Trophoblast cell (in vitro differentiated cells and primary cell): ENCODE results near the gene RRAGD.

Experiments used
- DNase-seq, 2 donors: peaks; one replicate each; pipeline ENCODE4 v3.0.0-alpha.2; 2016
- H2AFZ ChIP-seq: 2 replicates; pipeline ENCODE4 v1.6.1; 2013; ENCODE audit warnings: low read length, moderate library complexity, mild to moderate bottlenecking; ENCODE audit not compliant: insufficient read depth, poor library complexity
- H2AK5ac ChIP-seq: 2 replicates; pipeline ENCODE4 v1.6.1; 2013; ENCODE audit warnings: mild to moderate bottlenecking, low read length
- H2BK120ac ChIP-seq: 2 replicates; pipeline ENCODE4 v1.6.1; 2013; ENCODE audit warnings: low read length, mild to moderate bottlenecking, moderate library complexity; ENCODE audit not compliant: insufficient read depth, poor library complexity
- H2BK12ac ChIP-seq: 2 replicates; pipeline ENCODE4 v1.6.1; 2013; ENCODE audit warnings: mild to moderate bottlenecking, low read length, moderate library complexity
- H2BK5ac ChIP-seq: 2 replicates; pipeline ENCODE4 v1.6.1; 2013; ENCODE audit warnings: low read length, low read depth, moderate library complexity, mild to moderate bottlenecking; ENCODE audit not compliant: poor library complexity
- H3K14ac ChIP-seq: 2 replicates; pipeline ENCODE4 v1.6.1; 2013; ENCODE audit warnings: mild to moderate bottlenecking, low read length
- H3K18ac ChIP-seq: 2 replicates; pipeline ENCODE4 v1.6.1; 2013; ENCODE audit warnings: mild to moderate bottlenecking, low read length
- H3K23ac ChIP-seq: 2 replicates; pipeline ENCODE4 v1.6.1; 2013; ENCODE audit warnings: low read length
- H3K27ac ChIP-seq: 2 replicates; pipeline ENCODE4 v1.5.1; 2013; ENCODE audit warnings: low read depth, mild to moderate bottlenecking, inconsistent platforms, low read length, moderate library complexity
- H3K27me3 ChIP-seq: 2 replicates; pipeline ENCODE4 v1.6.1; 2013; ENCODE audit warnings: inconsistent platforms, mild to moderate bottlenecking, low read length, moderate library complexity; ENCODE audit not compliant: insufficient read depth
- H3K36me3 ChIP-seq, 2 experiments: 1 replicate in 1 of 2; 2 replicates in 1 of 2; pipeline ENCODE4 v1.6.1; 2013; ENCODE audit warnings: low read length in 2 of 2, mild to moderate bottlenecking in 2 of 2, moderate library complexity in 1 of 2; ENCODE audit not compliant: insufficient read depth in 2 of 2, control insufficient read depth in 1 of 2
- H3K4ac ChIP-seq: 2 replicates; pipeline ENCODE4 v1.6.1; 2013; ENCODE audit warnings: low read depth, mild to moderate bottlenecking, low read length, moderate library complexity
- H3K4me1 ChIP-seq, 2 experiments: 1 replicate in 1 of 2; 2 replicates in 1 of 2; pipeline ENCODE4 v1.6.1; 2013; ENCODE audit warnings: low read length in 2 of 2, mild to moderate bottlenecking in 2 of 2, moderate library complexity in 1 of 2; ENCODE audit not compliant: insufficient read depth in 2 of 2, control insufficient read depth in 1 of 2
- H3K4me2 ChIP-seq: 2 replicates; pipeline ENCODE4 v1.6.1; 2013; ENCODE audit warnings: inconsistent platforms, mild to moderate bottlenecking, low read length, moderate library complexity
- H3K4me3 ChIP-seq: 2 replicates; pipeline ENCODE4 v1.5.1; 2013; ENCODE audit warnings: mild to moderate bottlenecking, low read depth, low read length, inconsistent platforms
- H3K79me1 ChIP-seq: one replicate; pipeline ENCODE4 v1.6.1; 2013; ENCODE audit warnings: low read length
- H3K79me2 ChIP-seq: 2 replicates; pipeline ENCODE4 v1.6.1; 2013; ENCODE audit warnings: low read length, mild to moderate bottlenecking; ENCODE audit not compliant: control insufficient read depth, insufficient read depth, poor library complexity
- H3K9ac ChIP-seq: 2 replicates; pipeline ENCODE4 v1.6.1; 2013; ENCODE audit warnings: mild to moderate bottlenecking, low read length
- H3K9me3 ChIP-seq: 2 replicates; pipeline ENCODE4 v1.6.1; 2013; ENCODE audit warnings: low read depth, mild to moderate bottlenecking, control low read depth, inconsistent platforms, low read length; ENCODE audit not compliant: insufficient read depth
- H4K12ac ChIP-seq: 2 replicates; pipeline ENCODE4 v1.6.1; 2013; ENCODE audit warnings: low read depth, mild to moderate bottlenecking, low read length, moderate library complexity
- H4K8ac ChIP-seq: 2 replicates; pipeline ENCODE4 v1.6.1; 2013; ENCODE audit warnings: low read depth, mild to moderate bottlenecking, low read length, moderate library complexity
- H4K91ac ChIP-seq: one replicate; pipeline ENCODE4 v1.6.1; 2013; ENCODE audit warnings: low read depth, mild to moderate bottlenecking, low read length, moderate library complexity
- WGBS: extraction: QIAGEN DNeasy Blood & Tissue Kit; methylation state at CpG from one replicate; pipeline ENCODE4 v1.1.7; 2013; ENCODE audit warnings: missing lambda C conversion rate; ENCODE audit not compliant: insufficient read length, insufficient coverage; ENCODE audit errors: extremely low coverage; 5-methylcytosine and 5-hydroxymethylcytosine counted together

Gene RRAGD

GRCh38 chr6:89434954-89435353 is 22.9 kb upstream of the RRAGD start:
- Histone ChIP-seq H3K4me1 (peaks cover 3 to 5% of the 10 kb centered on the region in 2 experiments), H3K4ac (no peak overlapping the region), H3K36me3 (peaks cover 0 to 1% of the 10 kb centered on the region in 2 experiments), H2AFZ (no peak overlapping the region), H3K27me3 (no peaks in the 10 kb centered on the region), H3K4me2 (no peak overlapping the region), H2BK120ac (no peak overlapping the region), H3K27ac (no peak overlapping the region), H3K23ac (no peak overlapping the region), H3K79me1 (peaks cover 7% of the 10 kb centered on the region), H2AK5ac (no peak overlapping the region), H2BK12ac (no peak overlapping the region), H3K9me3 (no peaks in the 10 kb centered on the region), H3K79me2 (peaks cover 7% of the 10 kb centered on the region), H3K9ac (no peak overlapping the region), H2BK5ac (no peak overlapping the region), H4K12ac (no peak overlapping the region), H4K91ac (no peak overlapping the region), H3K14ac (no peak overlapping the region), H3K4me3 (no peak overlapping the region), H4K8ac (no peak overlapping the region), H3K18ac (no peak overlapping the region)
- no CpG with 5 or more reads among the region's 4 CpGs for WGBS
- DNase-seq = no peak

GRCh38 chr6:89434150-89434499 is 22.1 kb upstream of the RRAGD start:
- Histone ChIP-seq H3K9ac (no peak overlapping the region), H2BK5ac (no peak overlapping the region), H2AK5ac (no peak overlapping the region), H2BK120ac (no peak overlapping the region), H3K79me1 (peaks cover 7% of the 10 kb centered on the region), H3K9me3 (no peaks in the 10 kb centered on the region), H3K23ac (no peak overlapping the region), H3K18ac (no peak overlapping the region), H3K36me3 (peaks cover 0 to 1% of the 10 kb centered on the region in 2 experiments), H4K91ac (no peak overlapping the region), H4K12ac (no peak overlapping the region), H3K4ac (no peak overlapping the region), H4K8ac (no peak overlapping the region), H2AFZ (no peak overlapping the region), H2BK12ac (no peak overlapping the region), H3K4me1 (peaks cover 3 to 5% of the 10 kb centered on the region in 2 experiments), H3K4me3 (peak overlapping the region; percentile 79), H3K27me3 (no peaks in the 10 kb centered on the region), H3K4me2 (peak overlapping the region; percentile 72), H3K27ac (no peak overlapping the region), H3K79me2 (peaks cover 7% of the 10 kb centered on the region), H3K14ac (no peak overlapping the region)
- no CpG with 5 or more reads among the region's 3 CpGs for WGBS
- no peak for DNase-seq

- WGBS = no CpG with 5 or more reads among the region's 80 CpGs
Observed at GRCh38 chr6:89433252-89434149, 21.4 kb upstream of the RRAGD start.

DNA sequence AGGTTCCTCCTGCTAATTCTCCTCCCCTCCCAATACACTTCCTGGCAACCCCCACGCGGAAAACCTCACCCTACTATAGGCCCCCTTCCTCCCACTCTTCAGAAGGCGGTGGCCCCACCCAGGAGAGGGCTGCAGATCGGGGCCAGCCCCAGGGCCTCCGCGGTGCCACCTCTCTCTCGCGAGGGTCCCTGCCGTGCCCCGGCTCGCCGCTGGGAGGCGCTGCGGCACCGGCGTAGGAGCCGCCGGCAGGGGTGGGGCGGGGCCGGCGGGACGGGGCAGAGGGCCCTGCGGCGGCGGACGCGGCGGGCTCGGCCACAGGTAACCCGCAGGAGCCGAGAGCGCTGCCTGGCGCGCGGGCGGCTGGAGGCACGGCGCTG is 20.8 kb upstream of the RRAGD start, which contains the start of gene ANKRD6:
Gene ANKRD6 (plus strand): TSS at position 278 of the 377 bp plus-strand sequence. CDS start 133,825 bp downstream, outside the sequence.
- Histone ChIP-seq H2AFZ (peak within 1 kb of the TSS; percentile 98), H3K27me3 (no peaks in the 10 kb centered on the region), H3K4ac (peak within 1 kb of the TSS; percentile 83), H3K9me3 (no peaks in the 10 kb centered on the region), H4K8ac (peak within 1 kb of the TSS; percentile 99), H3K4me2 (peak within 1 kb of the TSS; percentile 72), H3K18ac (peak within 1 kb of the TSS; percentile 100), H3K9ac (peak within 1 kb of the TSS; percentile 64), H2AK5ac (peak within 1 kb of the TSS; percentile 56), H3K23ac (no peak within 1 kb of the TSS), H2BK12ac (peak within 1 kb of the TSS; percentile 90), H3K4me3 (peak within 1 kb of the TSS; percentile 79), H3K27ac (no peak within 1 kb of the TSS), H2BK120ac (peak within 1 kb of the TSS; percentile 93), H4K91ac (peak within 1 kb of the TSS; percentile 98), H3K79me2 (peaks cover 7% of the 10 kb centered on the region), H3K14ac (peak within 1 kb of the TSS; percentile 95), H4K12ac (peak within 1 kb of the TSS; percentile 87), H3K4me1 (peaks cover 3 to 5% of the 10 kb centered on the region in 2 experiments), H3K36me3 (no peaks in the 10 kb centered on the region), H3K79me1 (peaks cover 7% of the 10 kb centered on the region), H2BK5ac (peak within 1 kb of the TSS; percentile 91)
- peak; percentile 84 to 92 for DNase-seq
- WGBS = no CpG with 5 or more reads among the region's 38 CpGs

More at GRCh38 chr6:89433252-89434149, 21.4 kb upstream of the RRAGD start:
- H2BK120ac ChIP-seq = peak overlapping the region; percentile 93
- H3K4me1 ChIP-seq = peaks cover 3 to 5% of the 10 kb centered on the region in 2 experiments
- peak overlapping the region; percentile 91 for H2BK5ac ChIP-seq
- peak overlapping the region; percentile 99 for H4K8ac ChIP-seq
- peaks cover 7% of the 10 kb centered on the region for H3K79me2 ChIP-seq
- H3K79me1 ChIP-seq = peaks cover 7% of the 10 kb centered on the region
- H3K9ac ChIP-seq = peak overlapping the region; percentile 64
- peak; percentile 19 to 63 for DNase-seq
- peak overlapping the region; percentile 98 for H4K91ac ChIP-seq
- peak overlapping the region; percentile 79 for H3K4me3 ChIP-seq
- H2AK5ac ChIP-seq = peak overlapping the region; percentile 56
- H2BK12ac ChIP-seq = peak overlapping the region; percentile 90
- H3K14ac ChIP-seq = peak overlapping the region; percentile 95
- H3K36me3 ChIP-seq = no peaks in the 10 kb centered on the region
- H4K12ac ChIP-seq = peak overlapping the region; percentile 87
- no peak overlapping the region for H3K23ac ChIP-seq
- peak overlapping the region; percentile 72 for H3K4me2 ChIP-seq
- H3K27me3 ChIP-seq = no peaks in the 10 kb centered on the region
- H3K18ac ChIP-seq = peak overlapping the region; percentile 100
- H2AFZ ChIP-seq = peak overlapping the region; percentile 98
- H3K27ac ChIP-seq = no peak overlapping the region
- H3K9me3 ChIP-seq = no peaks in the 10 kb centered on the region
- peak overlapping the region; percentile 83 for H3K4ac ChIP-seq
